CD4-positive, alpha-beta T cell treated with Interferon alpha-2 for 1 hour (primary cell): ENCODE results near the gene CES4A.
"Not testable (repeated sequence)": the region's sequence is repeated elsewhere in the genome, so short reads cannot be mapped to it uniquely, and the experiment has no call there.

Source experiments
- DNase-seq, 2 donors: peaks; one replicate each; pipeline ENCODE4 v3.0.0-alpha.2; 2020 to 2022

The CES4A gene

GRCh38 chr16:66988197-66988788 is at the start of gene CES4A:
TSS of gene CES4A (plus strand) at chr16:66988589. CDS start at chr16:66988773, 184 bp downstream.
- DNase-seq: no peak

GRCh38 chr16:66939366-66939765 is 49.0 kb upstream of the CES4A start:
- DNase-seq: no peak

- no peak for DNase-seq
These were observed 48.2 kb upstream of the CES4A start for GRCh38 chr16:66940236-66940635.

DNA sequence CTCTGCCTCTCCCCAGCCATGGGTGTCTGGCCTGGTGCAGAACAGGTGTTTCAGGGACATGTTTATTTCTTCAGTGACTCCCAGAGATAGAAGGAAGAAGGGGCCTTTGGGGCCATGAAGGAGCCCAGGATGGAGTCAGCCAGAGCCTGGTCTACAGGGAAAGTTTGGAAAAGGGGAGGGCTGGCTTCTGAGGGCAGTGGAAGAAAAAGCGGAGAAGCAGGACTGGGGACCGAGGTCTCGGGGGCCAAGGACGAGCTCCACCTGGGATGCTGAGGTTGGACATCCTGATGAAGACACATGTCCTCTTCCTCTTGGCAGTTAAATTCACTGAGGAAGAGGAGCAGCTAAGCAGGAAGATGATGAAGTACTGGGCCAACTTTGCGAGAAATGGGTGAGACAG is 45.4 kb upstream of the CES4A start:
- no peak for DNase-seq

DNA sequence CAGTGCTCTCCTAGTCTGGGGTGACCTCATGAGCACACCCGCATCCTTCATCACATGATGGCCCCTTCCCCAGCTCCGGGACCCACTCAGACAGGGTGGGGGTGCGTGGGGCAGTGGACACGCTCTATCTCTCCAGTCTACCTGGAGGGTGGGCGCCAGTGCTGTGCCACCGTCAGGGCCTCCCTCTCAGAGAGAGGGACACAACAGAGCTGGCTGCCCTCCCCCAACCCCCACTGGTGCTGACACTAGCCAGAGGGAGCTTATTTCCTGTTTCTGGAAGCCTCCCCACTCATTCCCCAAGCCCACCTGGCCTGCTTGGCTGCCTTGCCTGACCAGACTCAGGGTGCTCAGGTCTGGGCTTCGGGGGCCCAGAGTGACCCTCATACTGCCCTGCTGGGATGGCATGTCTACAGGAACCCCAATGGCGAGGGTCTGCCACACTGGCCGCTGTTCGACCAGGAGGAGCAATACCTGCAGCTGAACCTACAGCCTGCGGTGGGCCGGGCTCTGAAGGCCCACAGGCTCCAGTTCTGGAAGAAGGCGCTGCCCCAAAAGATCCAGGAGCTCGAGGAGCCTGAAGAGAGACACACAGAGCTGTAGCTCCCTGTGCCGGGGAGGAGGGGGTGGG is 44.8 kb upstream of the CES4A start:
- DNase-seq: no peak

DNA sequence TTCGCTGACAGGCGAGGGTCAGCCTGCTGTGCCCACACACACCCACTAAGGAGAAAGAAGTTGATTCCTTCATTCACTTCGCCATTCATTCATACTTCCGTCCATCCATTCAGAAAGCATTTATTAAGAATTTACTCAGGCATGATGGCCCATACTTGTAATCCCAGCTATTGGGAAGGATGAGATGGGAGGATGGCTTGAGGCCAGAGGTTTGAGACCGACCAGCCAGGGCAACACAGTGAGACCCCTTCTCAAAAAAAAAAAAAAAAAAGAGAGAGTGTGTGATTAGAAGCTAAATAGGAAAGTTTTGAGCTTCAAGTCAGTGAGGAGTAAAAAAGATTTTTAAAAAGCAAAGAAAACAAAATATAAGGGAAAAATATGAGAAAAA is 44.3 kb upstream of the CES4A start:
- no peak for DNase-seq

DNA sequence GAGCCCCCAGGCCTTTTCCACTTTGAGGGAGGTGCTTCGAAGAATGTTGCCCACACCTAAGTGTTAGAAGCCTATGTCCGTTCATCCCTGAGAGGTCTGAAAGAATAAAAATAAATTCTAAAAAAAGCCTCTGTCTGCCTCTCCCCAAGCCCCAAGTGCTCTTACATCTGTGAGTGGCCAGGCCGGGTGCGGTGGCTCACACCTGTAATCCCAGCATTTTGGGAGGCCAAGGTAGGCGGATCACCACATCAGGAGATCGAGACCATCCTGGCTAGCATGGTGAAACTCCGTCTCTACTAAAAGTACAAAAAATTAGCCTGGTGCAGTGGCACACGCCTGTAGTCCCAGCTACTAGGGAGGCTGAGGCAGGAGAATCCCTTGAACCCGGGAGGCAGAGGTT is 43.4 kb upstream of the CES4A start:
- not testable (repeated sequence) for DNase-seq

DNA sequence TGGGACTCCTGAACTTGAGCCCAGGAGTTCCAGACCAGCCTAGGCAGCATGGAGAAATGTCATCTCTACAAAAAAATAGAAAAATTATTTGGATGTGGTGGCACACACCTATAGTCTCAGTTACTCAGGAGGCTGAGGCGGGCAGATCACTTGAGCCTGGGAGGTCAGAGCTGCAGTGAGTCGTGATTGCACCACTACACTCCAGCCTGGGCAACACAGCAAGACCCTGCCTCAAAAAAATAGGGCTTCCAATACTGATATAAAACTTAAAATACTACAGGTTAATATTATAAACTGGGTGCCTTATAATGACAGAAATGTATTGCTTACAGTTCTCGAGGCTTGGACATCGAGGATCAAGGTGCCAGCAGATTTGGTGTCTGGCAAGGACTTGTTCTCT is 42.5 kb upstream of the CES4A start:
- DNase-seq: no peak

DNA sequence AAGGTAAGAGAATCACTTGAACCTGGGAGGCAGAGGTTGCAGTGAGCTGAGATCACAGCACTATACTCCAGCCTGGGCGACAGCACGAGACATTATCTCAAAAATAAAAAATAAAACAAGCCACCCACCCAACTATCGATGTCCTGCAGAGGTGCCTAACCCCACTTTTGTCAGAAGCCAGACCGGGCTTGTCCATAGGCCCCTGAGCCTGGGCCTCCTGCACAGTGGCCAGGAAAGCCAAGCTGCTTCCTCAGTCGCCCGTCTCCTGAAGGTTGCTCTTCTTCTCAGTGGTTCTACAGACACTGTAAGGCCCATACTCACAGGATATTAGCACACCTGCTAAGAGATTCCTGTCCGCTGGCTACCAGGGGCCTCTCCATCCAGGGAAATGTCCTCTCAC is 41.8 kb upstream of the CES4A start:
- DNase-seq: no peak

GRCh38 chr16:66946974-66947301 is 41.5 kb upstream of the CES4A start:
- DNase-seq: no peak

GRCh38 chr16:66947302-66948065 is 40.9 kb upstream of the CES4A start:
- DNase-seq: peak; percentile 81 to 89

GRCh38 chr16:66948134-66948836 is 40.1 kb upstream of the CES4A start:
- DNase-seq: no peak

DNA sequence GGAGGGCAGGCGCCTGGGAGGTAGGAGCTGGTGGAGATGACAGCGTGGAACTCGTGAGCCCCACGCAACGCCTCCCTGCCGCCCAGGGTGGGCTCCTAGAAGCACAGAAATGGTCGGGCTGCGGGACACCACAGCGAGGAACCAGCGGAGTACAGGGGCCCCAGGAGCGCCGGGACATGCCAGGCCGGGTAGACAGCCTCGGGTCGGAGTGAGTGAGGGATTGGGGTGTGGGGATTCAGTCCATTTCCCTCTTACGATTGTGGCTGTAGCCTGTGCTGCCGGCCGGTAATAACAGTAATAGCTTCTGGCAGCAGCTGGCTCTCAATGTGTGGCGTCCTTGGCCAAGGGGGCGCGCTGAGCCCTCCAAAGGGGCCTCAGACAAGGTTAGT is 39.6 kb upstream of the CES4A start:
- no peak for DNase-seq

DNA sequence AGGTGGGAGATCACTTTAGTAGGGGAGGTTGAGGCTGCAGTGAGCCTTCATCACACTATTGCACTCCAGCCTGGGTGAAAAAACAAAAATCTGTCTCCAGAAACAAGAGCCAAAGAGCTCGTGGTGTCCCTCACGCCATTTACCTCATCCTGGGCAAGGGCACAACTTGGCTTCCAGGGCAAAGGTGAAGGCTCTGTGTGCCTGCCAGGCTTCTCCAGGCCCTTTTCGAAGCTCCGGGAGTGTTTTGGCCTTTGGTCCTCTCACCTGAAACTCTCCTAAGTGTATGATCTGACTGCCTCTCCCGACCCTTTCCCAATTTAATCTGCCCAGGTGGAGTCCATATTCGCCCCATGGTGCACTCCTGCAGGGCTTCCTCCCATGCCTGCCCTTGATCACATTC is 38.9 kb upstream of the CES4A start:
- no peak for DNase-seq

GRCh38 chr16:66950437-66950836 is 38.0 kb upstream of the CES4A start:
- DNase-seq: no peak

- DNase-seq: no peak
These were observed 37.2 kb upstream of the CES4A start for GRCh38 chr16:66950971-66951790.

DNA sequence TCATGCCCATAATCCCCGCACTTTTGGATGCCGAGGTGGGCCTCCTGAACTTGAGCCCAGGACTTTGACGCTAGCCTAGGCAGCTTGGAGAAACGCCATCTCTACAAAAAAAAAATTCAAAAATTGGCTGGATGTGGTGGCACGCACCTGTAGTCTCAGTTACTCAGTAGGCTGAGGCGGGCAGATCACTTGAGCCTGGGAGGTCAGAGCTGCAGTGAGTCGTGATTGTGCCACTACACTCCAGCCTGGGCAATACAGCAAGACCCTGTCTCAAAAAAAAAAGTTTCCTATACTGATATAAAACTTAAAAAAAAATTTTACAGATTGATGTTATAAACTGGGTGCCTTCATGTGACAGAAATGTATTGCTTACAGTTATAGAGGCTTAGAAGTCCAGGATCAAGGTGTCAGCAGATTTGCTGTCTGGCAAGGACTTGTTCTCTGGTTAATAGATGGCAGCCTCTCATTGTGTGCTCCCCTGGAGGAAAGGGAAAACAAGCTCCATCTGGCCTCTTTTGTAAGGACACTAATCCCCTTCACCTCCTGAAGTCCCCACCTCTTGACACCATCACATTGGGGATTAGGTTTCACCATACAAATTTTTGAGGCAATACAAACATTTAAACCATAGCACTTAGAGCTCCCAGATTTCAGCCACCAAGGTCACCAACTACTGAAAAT is 35.8 kb upstream of the CES4A start:
- no peak for DNase-seq

- no peak for DNase-seq
These were observed 34.8 kb upstream of the CES4A start for GRCh38 chr16:66953462-66954096.

DNA sequence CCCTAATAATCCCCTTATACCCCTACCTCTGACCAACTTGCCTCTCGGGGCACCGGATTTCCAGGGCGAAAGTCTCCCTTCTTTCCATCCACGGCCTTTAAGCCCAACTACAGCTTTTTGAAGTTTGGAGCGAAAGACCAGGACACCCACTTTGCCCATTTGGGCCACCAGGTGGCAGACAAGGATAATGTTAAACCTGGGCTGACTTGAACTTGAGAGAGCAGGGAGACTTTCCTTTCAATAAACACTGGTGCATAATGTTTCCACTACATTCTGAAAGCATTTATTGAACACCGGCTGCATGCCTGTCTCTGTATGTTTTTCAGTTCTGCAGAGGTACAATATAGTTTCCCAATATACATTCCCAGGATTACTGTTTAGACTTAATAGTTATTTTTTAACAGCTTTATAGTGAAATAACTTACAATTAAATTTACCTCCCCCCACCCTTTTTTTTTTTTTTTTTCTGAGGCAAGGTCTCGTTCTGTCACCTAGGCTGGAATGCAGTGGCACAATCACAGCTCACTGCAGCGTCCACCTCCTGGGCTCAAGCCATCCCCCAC is 34.2 kb upstream of the CES4A start:
- peak; percentile 66 to 80 for DNase-seq

- DNase-seq: not testable (repeated sequence)
These were observed 32.8 kb upstream of the CES4A start for GRCh38 chr16:66955363-66956153.

DNA sequence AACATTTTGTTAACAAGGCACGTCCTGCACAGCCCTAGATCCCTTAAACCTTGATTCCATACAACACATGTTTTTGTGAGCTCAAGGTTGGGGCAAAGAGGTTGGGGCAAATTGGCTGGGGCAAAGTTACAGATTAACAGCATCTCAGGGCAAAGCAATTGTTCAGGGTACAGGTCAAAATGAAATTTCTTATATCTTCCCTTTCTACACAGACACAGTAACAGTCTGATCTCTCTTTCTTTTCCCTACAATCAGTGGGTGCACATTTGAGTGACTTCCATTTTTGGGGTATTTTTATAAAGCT is 32.3 kb upstream of the CES4A start:
- not testable (repeated sequence) for DNase-seq
